Activated CD4-positive, alpha-beta T cell treated with anti-CD3 and anti-CD28 coated beads for 36 hours (primary cell): ENCODE results near the gene GAGE1. TPM values are rescaled to one million over a fixed set of nuclear protein-coding genes. Genes with fewer than 3 reads are reported as not detected.

Experiments
- ATAC-seq: fragments of 200-7000 bp; cut with Tn5 transposase; one replicate; pipeline ENCODE4 v1.10.0; 2021; ENCODE audit warnings: mild to moderate bottlenecking, moderate library complexity
- CTCF ChIA-PET: fragments of 350-600 bp; sonication (Branson Sonifier 250); formaldehyde crosslinking; loops from one replicate; lab custom pipeline; 2021; ENCODE audit warnings: antibody characterized with exemption; lab: Charles Lee
- POLR2A ChIA-PET: fragments of 350-600 bp; sonication (Branson Sonifier 250); formaldehyde crosslinking; loops from one replicate; lab custom pipeline; 2021; ENCODE audit warnings: antibody characterized with exemption, inconsistent platforms; lab: Charles Lee
- DNase-seq: peaks from one replicate; pipeline ENCODE4 v3.0.0-alpha.2; 2020
- H3K27ac Mint-ChIP-seq: one replicate; pipeline ENCODE4 v1.8.0; 2021; ENCODE audit warnings: mixed read lengths
- H3K27me3 Mint-ChIP-seq: one replicate; pipeline ENCODE4 v1.8.0; 2021; ENCODE audit warnings: mixed read lengths
- H3K36me3 Mint-ChIP-seq: one replicate; pipeline ENCODE4 v1.8.0; 2021; ENCODE audit warnings: low read depth, mixed read lengths
- H3K4me1 Mint-ChIP-seq: one replicate; pipeline ENCODE4 v1.8.0; 2021; ENCODE audit warnings: mixed read lengths
- H3K4me3 Mint-ChIP-seq: one replicate; pipeline ENCODE4 v1.8.0; 2021; ENCODE audit warnings: mild to moderate bottlenecking, moderate library complexity, mixed read lengths
- H3K9me3 Mint-ChIP-seq: one replicate; pipeline ENCODE4 v1.8.0; 2021; ENCODE audit warnings: low read depth, mixed read lengths
- intact Hi-C, 2 experiments: fragments of 100-400 bp; cut with DNase I in 1 of 2; cut with micrococcal nuclease in 1 of 2; formaldehyde crosslinking; loops; one replicate each; pipeline versions ENCODE4 v1.14.2 to v1.15.1; 2022 to 2024; cut with DNase I, micrococcal nuclease
- total RNA-seq, 2 experiments: library from RNA; stranded (reverse); gene quantifications; one replicate each; pipeline ENCODE4 v1.2.3, GENCODE V29; 2021

Gene GAGE1
- total RNA-seq, 2 experiments from 2014 or later: not detected

DNA sequence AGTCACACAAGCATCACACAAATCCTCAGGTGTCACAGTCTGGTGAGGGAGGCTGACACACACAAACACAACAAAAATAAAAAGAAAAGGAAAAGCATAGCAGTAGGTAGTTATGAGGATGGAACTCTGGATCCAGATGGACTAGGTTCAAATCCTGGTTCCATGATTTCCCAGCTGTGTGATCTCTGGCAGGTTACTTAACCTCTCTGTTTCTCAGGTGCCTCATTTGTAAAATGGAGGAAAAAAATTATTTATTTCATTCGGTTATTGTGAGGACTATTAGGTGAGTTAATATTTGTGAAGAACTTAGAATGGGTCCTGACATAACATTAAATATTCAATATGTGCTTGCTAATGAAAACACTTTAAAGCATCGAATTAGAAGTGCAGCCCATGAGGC, 19.8 kb downstream of the GAGE1 start:
- H3K4me1 Mint-ChIP-seq: no peaks in the 10 kb centered on the region
- no peak for DNase-seq
- no peaks in the 10 kb centered on the region for H3K27me3 Mint-ChIP-seq
- H3K36me3 Mint-ChIP-seq: no peaks in the 10 kb centered on the region
- H3K9me3 Mint-ChIP-seq: no peaks in the 10 kb centered on the region
- no peak overlapping the region for H3K4me3 Mint-ChIP-seq
- POLR2A ChIA-PET: no interaction called here
- intact Hi-C loops: no loop called here
- CTCF ChIA-PET: no interaction called here
- no peak overlapping the region for H3K27ac Mint-ChIP-seq
- ATAC-seq: no peak

- Mint-ChIP-seq H3K4me1 (no peaks in the 10 kb centered on the region), H3K27me3 (no peaks in the 10 kb centered on the region), H3K4me3 (peak overlapping the region; percentile 70), H3K27ac (no peak overlapping the region), H3K9me3 (no peaks in the 10 kb centered on the region), H3K36me3 (no peaks in the 10 kb centered on the region)
- DNase-seq (peak; percentile 76), ATAC-seq (peak; percentile 79)
- intact Hi-C loops: loop anchor here in 1 of 2 experiments (1.0 kb wide), 1 partner anchor 127 kb away; no protein-coding TSS in a partner anchor
- POLR2A ChIA-PET: no interaction called here
- CTCF ChIA-PET: interaction anchor here (0.6 to 1.5 kb wide), 4 partner anchors 12 to 727 kb away, joined by 3 to 9 read pairs (median 5); no protein-coding TSS in a partner anchor
Observed at GRCh38 chrX:49627086-49627777, 28.4 kb downstream of the GAGE1 start.

DNA sequence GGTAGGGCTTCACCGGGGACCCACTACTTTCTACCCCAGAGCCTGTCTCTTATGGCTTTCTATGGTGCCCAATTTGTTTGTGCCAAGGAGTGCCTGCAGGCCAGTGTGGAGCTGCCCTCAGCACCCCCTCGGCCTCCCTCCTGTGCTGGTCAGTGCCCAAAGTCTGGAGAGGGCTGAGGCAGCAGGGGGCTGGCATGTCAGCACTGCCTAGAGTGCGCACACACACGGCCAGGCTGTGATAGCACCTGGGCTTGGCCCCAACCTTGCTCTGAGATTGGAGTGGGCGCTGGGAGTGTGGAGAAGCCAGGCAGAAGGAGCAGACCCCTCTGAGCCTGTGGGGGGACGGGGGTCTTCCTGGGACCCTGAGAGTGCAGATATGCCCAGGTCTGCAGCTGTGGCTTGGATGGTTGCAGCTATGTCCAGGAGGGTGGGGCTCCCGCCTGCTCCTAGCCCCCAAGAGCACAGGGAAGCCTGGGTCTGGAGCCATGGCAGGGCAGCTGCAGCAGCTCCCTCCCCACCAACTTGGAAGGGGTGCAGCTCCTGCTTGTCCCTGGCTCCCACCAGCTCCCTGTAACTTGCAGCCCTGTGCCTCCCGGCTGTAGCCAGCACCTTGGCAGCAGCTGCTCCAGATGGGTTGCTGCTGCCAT, 46.3 kb downstream of the GAGE1 start:
- H3K36me3 Mint-ChIP-seq: no peaks in the 10 kb centered on the region
- H3K9me3 Mint-ChIP-seq: no peaks in the 10 kb centered on the region
- no peaks in the 10 kb centered on the region for H3K27me3 Mint-ChIP-seq
- ChIA-PET CTCF (interaction anchor here (1.1 kb wide), 1 partner anchor 18 kb away, joined by 4 read pairs; no protein-coding TSS in a partner anchor), POLR2A (no interaction called here)
- H3K4me1 Mint-ChIP-seq: no peaks in the 10 kb centered on the region
- no peak for ATAC-seq
- H3K27ac Mint-ChIP-seq: no peak overlapping the region
- no peak for DNase-seq
- intact Hi-C loops: no loop called here
- H3K4me3 Mint-ChIP-seq: no peak overlapping the region

GRCh38 chrX:49656533-49656932, 57.7 kb downstream of the GAGE1 start:
- no peak overlapping the region for H3K4me3 Mint-ChIP-seq
- ChIA-PET POLR2A (no interaction called here), CTCF (no interaction called here)
- no peak overlapping the region for H3K27ac Mint-ChIP-seq
- DNase-seq: no peak
- intact Hi-C loops: no loop called here
- no peak for ATAC-seq
- no peaks in the 10 kb centered on the region for H3K9me3 Mint-ChIP-seq
- no peaks in the 10 kb centered on the region for H3K27me3 Mint-ChIP-seq
- no peaks in the 10 kb centered on the region for H3K36me3 Mint-ChIP-seq
- no peaks in the 10 kb centered on the region for H3K4me1 Mint-ChIP-seq

Other genes starting within 250 kb of the GAGE1 start
- not detected for gene GAGE12C, start 66.8 kb upstream of the GAGE1 start, total RNA-seq
- not detected for gene GAGE12D, start 57.3 kb upstream of the GAGE1 start, total RNA-seq
- not detected for gene GAGE12E, start 47.7 kb upstream of the GAGE1 start, total RNA-seq
- not detected for gene GAGE12F, start 38.2 kb upstream of the GAGE1 start, total RNA-seq
- not detected for gene GAGE12G, start 28.6 kb upstream of the GAGE1 start, total RNA-seq
- not detected for gene GAGE12H, start 19.1 kb upstream of the GAGE1 start, total RNA-seq
- gene GAGE2A, start 9.5 kb upstream of the GAGE1 start, total RNA-seq: not detected
- not detected for gene PAGE1, start 97.0 kb downstream of the GAGE1 start, total RNA-seq
- gene PAGE4, start 230.3 kb downstream of the GAGE1 start, total RNA-seq: not detected